Stimulated activated CD8-positive, alpha-beta memory T cell treated with anti-CD3 and anti-CD28 coated beads, Interleukin-7, amount 100 ng/mL, for 1 hour (primary cell): ENCODE measurements around the gene PLCXD3.
"Not testable (repeated sequence)": the region's sequence is repeated elsewhere in the genome, so short reads cannot be mapped to it uniquely, and the experiment has no call there.

Experiments used
- DNase-seq, 2 donors: peaks; one replicate each; pipeline ENCODE4 v3.0.0-alpha.2; 2020; ENCODE audit warnings: low read depth in 2 of 2

The PLCXD3 gene

GRCh38 chr5:41349846-41350245, 160.6 kb downstream of the PLCXD3 start:
- no peak for DNase-seq

GRCh38 chr5:41347569-41347968, 162.8 kb downstream of the PLCXD3 start:
- no peak for DNase-seq

DNA sequence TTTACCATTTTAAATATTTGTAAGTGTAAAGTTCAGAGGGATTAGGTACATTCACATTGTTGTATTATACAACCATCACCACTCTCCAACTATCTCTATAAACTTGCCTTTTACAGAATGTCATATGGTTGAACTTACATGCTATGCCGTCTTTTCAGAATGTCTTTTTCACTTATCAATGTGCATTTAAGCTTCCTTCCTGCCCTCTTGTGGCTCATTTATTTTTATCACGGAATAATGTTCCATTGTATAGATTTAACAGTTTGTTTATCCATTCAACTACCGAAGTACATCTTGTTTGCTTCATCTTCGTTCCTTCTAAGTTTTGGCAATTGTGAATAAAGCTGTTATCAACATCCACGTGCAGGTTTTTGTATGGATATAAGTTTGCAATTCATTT, 163.8 kb downstream of the PLCXD3 start:
- DNase-seq: no peak

- DNase-seq: no peak
Measured at GRCh38 chr5:41345295-41345694, 165.1 kb downstream of the PLCXD3 start.

DNA sequence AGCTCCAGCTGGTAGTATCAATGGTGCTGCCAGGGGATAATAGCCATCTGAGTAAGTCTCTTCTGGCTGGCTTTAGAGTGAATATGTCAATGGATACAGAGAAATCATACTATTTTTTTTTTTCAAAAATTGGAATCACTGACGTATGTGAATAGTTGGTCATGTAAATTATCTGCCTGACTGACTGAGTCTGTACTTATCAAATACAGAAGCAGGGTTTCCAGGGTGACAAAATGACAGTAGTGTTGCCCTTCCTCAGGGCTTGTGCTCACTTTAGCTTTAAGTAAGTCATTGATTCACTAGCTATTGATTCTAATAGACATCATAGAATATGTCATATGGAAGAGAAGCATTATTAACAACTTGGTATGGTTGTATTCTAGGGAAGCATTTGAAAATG, 171.1 kb downstream of the PLCXD3 start:
- DNase-seq: no peak

GRCh38 chr5:41338136-41338675, 172.2 kb downstream of the PLCXD3 start:
- DNase-seq: no peak

- no peak for DNase-seq
Measured at GRCh38 chr5:41337724-41338123, 172.7 kb downstream of the PLCXD3 start.

- DNase-seq: no peak
Measured at GRCh38 chr5:41337216-41337615, 173.2 kb downstream of the PLCXD3 start.

- DNase-seq: no peak
Measured at GRCh38 chr5:41336471-41336870, 173.9 kb downstream of the PLCXD3 start.

DNA sequence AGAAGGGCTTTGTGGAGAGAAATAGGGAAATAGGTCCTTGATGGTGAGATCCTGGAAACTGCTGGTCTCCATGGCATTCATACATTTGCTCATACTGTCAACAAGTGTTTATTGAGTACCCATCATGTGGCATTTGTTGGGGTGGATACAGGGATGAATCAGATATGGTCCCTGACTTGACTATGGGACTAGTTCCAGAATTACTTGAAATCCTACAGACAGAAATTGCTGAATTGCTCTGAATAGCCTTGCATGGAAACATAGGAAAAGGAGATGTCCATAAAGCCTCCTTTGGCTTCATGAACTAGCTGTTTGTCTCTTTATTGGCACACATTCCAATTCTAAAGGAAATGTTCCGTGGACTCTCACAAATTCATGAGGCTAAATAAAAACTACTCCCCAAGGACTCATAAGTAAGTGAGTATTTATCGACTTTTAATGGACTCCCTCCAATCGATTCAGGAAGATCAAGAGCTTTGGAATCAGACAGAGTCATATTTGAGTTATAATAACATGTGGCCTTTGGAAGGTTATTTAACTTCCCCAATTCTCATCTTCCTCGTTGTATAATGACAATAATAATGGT, 174.7 kb downstream of the PLCXD3 start:
- no peak for DNase-seq

- DNase-seq: no peak
Measured at GRCh38 chr5:41334758-41335157, 175.6 kb downstream of the PLCXD3 start.

GRCh38 chr5:41334221-41334620, 176.2 kb downstream of the PLCXD3 start:
- DNase-seq: no peak

DNA sequence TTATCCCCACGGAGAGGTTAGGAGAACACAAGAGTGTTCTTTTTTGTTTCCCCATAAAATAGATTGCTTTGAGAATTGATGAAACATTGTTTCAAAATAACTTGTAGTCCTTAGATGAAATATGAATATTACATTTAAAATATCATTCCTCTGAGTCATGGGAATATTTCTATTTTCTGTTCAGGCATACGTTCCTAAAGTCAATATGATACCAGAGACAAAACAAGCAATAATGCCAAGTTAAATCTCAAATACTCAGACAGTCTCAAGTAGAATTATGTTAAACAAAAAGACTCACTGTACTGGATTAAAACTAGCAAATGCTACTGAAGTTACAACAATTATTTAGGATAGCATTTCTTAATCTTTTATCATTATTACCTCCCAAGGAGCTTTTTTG, 185.3 kb downstream of the PLCXD3 start:
- DNase-seq: no peak

- DNase-seq: not testable (repeated sequence)
Measured at GRCh38 chr5:41322826-41323225, 187.6 kb downstream of the PLCXD3 start.

- no peak for DNase-seq
Measured at GRCh38 chr5:41312478-41313060, 197.8 kb downstream of the PLCXD3 start.

- no peak for DNase-seq
Measured at GRCh38 chr5:41312066-41312465, 198.3 kb downstream of the PLCXD3 start.

- DNase-seq: no peak
Measured at GRCh38 chr5:41309275-41309674, 201.1 kb downstream of the PLCXD3 start.

- no peak for DNase-seq
Measured at GRCh38 chr5:41306005-41306404, 204.4 kb downstream of the PLCXD3 start.

GRCh38 chr5:41305056-41305455, 205.3 kb downstream of the PLCXD3 start:
- no peak for DNase-seq

DNA sequence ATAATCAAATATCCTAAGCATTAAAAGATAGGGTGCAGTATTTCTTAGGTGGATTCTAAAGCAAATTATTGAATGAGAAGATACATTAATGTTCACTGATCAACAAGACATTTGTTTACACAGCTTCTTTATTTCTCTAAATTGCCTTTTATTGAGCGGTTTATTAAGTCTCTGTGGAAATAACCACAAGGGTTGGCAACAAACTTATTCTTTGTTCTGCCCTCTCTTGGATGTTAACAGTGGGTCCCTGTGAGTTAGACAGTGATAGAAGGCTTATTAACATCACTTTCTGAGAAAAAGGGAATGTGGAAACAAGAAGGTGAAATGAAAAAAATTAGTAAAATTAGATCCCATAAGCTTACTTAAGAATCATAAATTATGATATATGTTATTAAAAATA, 214.3 kb downstream of the PLCXD3 start:
- no peak for DNase-seq

DNA sequence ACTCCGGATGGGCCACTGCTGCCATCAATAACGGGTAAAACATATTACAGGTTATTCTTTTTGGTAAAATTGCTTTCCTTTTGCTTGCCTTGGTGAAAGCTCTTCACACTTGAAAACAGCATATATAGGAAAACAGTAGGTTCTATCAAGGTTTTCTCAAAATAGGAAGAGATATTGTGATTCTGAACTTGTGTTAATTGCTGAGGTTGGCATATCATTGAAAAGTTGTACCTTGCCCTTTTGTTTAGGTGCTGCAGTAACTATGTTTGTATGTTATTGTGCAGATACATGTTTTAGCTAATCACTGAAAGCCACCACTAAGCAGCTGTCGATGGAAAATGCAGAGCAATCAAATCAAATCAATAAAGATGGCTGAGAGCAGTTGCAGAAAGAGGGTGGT, 219.1 kb downstream of the PLCXD3 start:
- DNase-seq: no peak

DNA sequence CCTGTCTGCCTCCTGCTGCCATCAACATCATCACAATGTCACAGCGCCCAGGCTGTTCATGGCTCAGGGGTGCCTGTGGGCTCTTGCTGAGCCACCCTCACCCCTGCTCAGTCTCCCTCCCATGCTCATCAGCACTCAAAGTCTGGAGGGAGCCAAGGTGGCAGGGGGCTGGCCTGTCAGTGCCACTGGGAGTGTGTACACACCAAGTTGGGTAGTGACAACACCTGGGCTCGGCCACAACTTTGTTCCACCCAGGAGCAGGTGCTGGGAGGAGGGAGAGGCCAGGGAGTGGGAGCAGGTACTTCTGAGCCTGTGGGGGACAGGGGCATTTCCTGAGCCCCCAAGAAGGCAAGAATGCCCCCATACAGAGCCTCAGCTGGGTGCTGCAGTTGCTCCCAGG, 219.6 kb downstream of the PLCXD3 start:
- no peak for DNase-seq

GRCh38 chr5:41289970-41290464, 220.4 kb downstream of the PLCXD3 start:
- DNase-seq: no peak

- DNase-seq: no peak
Measured at GRCh38 chr5:41286696-41287095, 223.7 kb downstream of the PLCXD3 start.
